Panc1 (cell line): Measurements from ENCODE around the gene COL5A1. TPM values are rescaled to one million over a fixed set of nuclear protein-coding genes. Genes with fewer than 3 reads are reported as not detected.

Experiments
- ATAC-seq: fragments of 200-7000 bp; cut with Tn5 transposase; 2 replicates; pipeline ENCODE4 v1.9.1; 2020; ENCODE audit warnings: mild to moderate bottlenecking, moderate library complexity
- BruUV-seq: library from RNA; stranded (reverse); fragments of 400-500 nt; replicated peaks from 2 replicates; lab custom pipeline; 2021; lab: Mats Ljungman, UMichigan
- CTCF ChIA-PET: fragments of 300-600 bp; sonication (Branson Sonifier 250); formaldehyde crosslinking; loops from one replicate; lab custom pipeline; 2022; ENCODE audit warnings: antibody characterized with exemption; lab: Charles Lee
- POLR2A ChIA-PET: fragments of 300-600 bp; sonication (Branson Sonifier 250); formaldehyde crosslinking; loops from one replicate; lab custom pipeline; 2022; ENCODE audit warnings: antibody characterized with exemption; lab: Charles Lee
- DNase-seq: peaks from one replicate; pipeline ENCODE4 v3.0.0-alpha.2; 2010; ENCODE audit warnings: low read depth, low spot score
- H3K27ac ChIP-seq: 2 replicates; pipeline ENCODE4 v1.5.1; 2011; ENCODE audit warnings: mild to moderate bottlenecking, low read length, inconsistent platforms
- H3K27me3 ChIP-seq: fragments of 200-500 bp; sonication (Bioruptor generic); 2 replicates; pipeline ENCODE4 v1.6.0; 2014; ENCODE audit warnings: low read length, inconsistent platforms; ENCODE audit not compliant: control insufficient read depth, insufficient read depth
- H3K36me3 ChIP-seq: fragments of 200-500 bp; sonication (Bioruptor generic); 2 replicates; pipeline ENCODE4 v1.5.1; 2014; ENCODE audit warnings: inconsistent platforms, mild to moderate bottlenecking, low read length, moderate library complexity; ENCODE audit not compliant: control insufficient read depth, insufficient read depth
- H3K4me1 ChIP-seq: 2 replicates; pipeline ENCODE4 v1.5.1; 2011; ENCODE audit warnings: inconsistent platforms, mild to moderate bottlenecking, low read length, moderate library complexity; ENCODE audit not compliant: control insufficient read depth, insufficient read depth
- H3K4me3 ChIP-seq, 2 experiments: 2 replicates each; pipeline ENCODE4 v1.5.1; 2011 to 2012; ENCODE audit warnings: low read depth in 2 of 2, low read length in 2 of 2, mild to moderate bottlenecking in 2 of 2, inconsistent platforms in 1 of 2, moderate library complexity in 1 of 2
- H3K9me3 ChIP-seq: fragments of 200-500 bp; sonication (Bioruptor generic); 2 replicates; pipeline ENCODE4 v1.5.1; 2014; ENCODE audit warnings: low read depth, mild to moderate bottlenecking, inconsistent platforms, low read length, moderate library complexity; ENCODE audit not compliant: control insufficient read depth, insufficient read depth
- SIN3A ChIP-seq: IDR thresholded peaks from 2 replicates; pipeline ENCODE4 v1.6.1; 2012; ENCODE audit warnings: low read depth, mild to moderate bottlenecking, low read length, moderate library complexity, borderline replicate concordance; ENCODE audit not compliant: insufficient read depth
- TCF7L2 ChIP-seq: IDR thresholded peaks from 2 replicates; pipeline ENCODE4 v1.6.1; 2011; ENCODE audit warnings: mild to moderate bottlenecking, low read depth, low read length, inconsistent platforms
- in situ Hi-C: cut with HindIII; loops from 2 replicates; pipeline ENCODE4 v1.10.0; 2016; ENCODE audit warnings: low sequenced_read_pairs, low pct_unique_long_range_greater_than_20kb
- intact Hi-C: fragments of 100-400 bp; cut with micrococcal nuclease; formaldehyde crosslinking; loops from one replicate; pipeline ENCODE4 v1.10.0; 2022; ENCODE audit not compliant: unreplicated experiment
- total RNA-seq: library from RNA; stranded (reverse); gene quantifications from one replicate; pipeline ENCODE4 v1.2.1, GENCODE V29; 2021; ENCODE audit not compliant: unreplicated experiment
- TF ChIP-seq, protein P1 (sequence below): fragments of 450-650 bp; IDR thresholded peaks from 2 replicates; pipeline ENCODE4 v1.5.1; 2017; ENCODE audit warnings: mild to moderate bottlenecking
- TF ChIP-seq, protein P2 (sequence below), 2 experiments: IDR thresholded peaks; 2 replicates each; pipeline ENCODE4 v1.6.1; 2011 to 2012; ENCODE audit warnings: low read depth in 2 of 2, control low read depth in 1 of 2, low read length in 1 of 2, mild to moderate bottlenecking in 1 of 2, moderate library complexity in 1 of 2; ENCODE audit not compliant: insufficient read depth in 1 of 2

The COL5A1 gene
- total RNA-seq, 1 experiment from 2014 or later: 5.7 TPM

DNA sequence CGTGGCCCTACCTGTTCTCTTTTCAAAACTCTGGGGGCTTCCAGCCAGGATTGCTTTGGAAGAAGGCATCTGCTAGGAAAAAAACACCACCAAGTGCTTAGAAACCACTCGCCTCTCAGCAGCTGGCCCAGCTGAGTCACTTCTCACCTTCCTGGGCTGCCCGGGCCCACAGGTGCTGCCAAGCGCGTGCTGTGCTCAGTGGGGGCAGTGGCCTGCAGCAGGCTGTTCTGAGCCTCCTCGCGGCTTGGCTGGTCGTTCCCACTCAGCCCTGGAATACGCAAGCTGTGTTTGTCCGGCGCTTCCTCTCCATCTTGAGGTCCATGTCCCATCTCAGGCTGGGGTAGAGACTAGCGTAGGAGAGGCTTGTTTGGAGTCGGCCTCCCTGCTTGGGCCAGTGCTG is 136.6 kb downstream of the COL5A1 start:
- CTCF ChIA-PET: no interaction called here

DNA sequence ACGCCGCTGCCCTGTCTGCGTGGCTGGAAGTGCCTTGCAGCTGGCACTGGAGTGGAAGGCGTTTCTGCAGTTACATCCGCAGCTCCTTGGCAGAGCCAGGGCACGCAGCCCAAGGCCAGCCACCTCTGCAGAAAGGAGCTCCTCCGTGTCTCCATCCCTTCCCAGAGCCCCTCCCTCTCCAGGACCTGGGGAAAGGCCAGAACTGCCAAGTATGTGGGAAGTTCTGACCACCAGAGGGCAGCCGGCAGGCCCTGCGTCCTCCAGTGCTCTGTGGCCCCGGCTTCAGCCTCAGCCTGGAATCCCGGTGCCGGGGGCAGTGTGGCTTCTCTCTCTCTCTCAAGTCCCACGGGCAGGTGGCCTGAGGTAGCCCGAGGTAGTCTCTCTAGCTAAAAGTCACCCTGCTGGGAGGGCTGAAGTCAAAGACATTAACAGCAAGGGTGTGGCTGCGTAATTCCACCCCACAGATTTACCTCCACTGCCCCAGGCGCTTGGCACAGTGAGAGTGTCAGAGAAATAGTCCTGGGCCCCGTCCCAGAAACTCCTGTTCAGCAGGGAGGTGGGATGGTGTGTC is 137.3 kb downstream of the COL5A1 start:
- DNase-seq (no peak), ATAC-seq (peak; percentile 90)
- H3K4me1 ChIP-seq: no peaks in the 10 kb centered on the region; the same call in 1 of the 2 replicates
- no peaks in the 10 kb centered on the region for H3K9me3 ChIP-seq
- no TSS peak for BruUV-seq
- ChIA-PET CTCF (no interaction called here), POLR2A (no interaction called here)
- no peaks in the 10 kb centered on the region for H3K36me3 ChIP-seq
- no peak overlapping the region for H3K27ac ChIP-seq
- in situ Hi-C loops: no loop called here
- no peaks in the 10 kb centered on the region for H3K27me3 ChIP-seq
- intact Hi-C loops: no loop called here
- TF ChIP-seq, protein P1, sequence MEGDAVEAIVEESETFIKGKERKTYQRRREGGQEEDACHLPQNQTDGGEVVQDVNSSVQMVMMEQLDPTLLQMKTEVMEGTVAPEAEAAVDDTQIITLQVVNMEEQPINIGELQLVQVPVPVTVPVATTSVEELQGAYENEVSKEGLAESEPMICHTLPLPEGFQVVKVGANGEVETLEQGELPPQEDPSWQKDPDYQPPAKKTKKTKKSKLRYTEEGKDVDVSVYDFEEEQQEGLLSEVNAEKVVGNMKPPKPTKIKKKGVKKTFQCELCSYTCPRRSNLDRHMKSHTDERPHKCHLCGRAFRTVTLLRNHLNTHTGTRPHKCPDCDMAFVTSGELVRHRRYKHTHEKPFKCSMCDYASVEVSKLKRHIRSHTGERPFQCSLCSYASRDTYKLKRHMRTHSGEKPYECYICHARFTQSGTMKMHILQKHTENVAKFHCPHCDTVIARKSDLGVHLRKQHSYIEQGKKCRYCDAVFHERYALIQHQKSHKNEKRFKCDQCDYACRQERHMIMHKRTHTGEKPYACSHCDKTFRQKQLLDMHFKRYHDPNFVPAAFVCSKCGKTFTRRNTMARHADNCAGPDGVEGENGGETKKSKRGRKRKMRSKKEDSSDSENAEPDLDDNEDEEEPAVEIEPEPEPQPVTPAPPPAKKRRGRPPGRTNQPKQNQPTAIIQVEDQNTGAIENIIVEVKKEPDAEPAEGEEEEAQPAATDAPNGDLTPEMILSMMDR: peak; percentile 83
- no peak for TF ChIP-seq SIN3A
- no peak overlapping the region for H3K4me3 ChIP-seq

More for the DNA sequence above, 136.6 kb downstream of the COL5A1 start:
- ATAC-seq: no peak
- Histone ChIP-seq H3K4me1 (no peaks in the 10 kb centered on the region; the same call in 1 of the 2 replicates), H3K36me3 (no peaks in the 10 kb centered on the region), H3K27me3 (no peaks in the 10 kb centered on the region), H3K27ac (no peak overlapping the region), H3K4me3 (no peak overlapping the region), H3K9me3 (no peaks in the 10 kb centered on the region)
- no TSS peak for BruUV-seq
- no peak for DNase-seq
- TF ChIP-seq TCF7L2: no peak
- intact Hi-C loops: no loop called here
- in situ Hi-C loops: no loop called here
- POLR2A ChIA-PET: no interaction called here

DNA sequence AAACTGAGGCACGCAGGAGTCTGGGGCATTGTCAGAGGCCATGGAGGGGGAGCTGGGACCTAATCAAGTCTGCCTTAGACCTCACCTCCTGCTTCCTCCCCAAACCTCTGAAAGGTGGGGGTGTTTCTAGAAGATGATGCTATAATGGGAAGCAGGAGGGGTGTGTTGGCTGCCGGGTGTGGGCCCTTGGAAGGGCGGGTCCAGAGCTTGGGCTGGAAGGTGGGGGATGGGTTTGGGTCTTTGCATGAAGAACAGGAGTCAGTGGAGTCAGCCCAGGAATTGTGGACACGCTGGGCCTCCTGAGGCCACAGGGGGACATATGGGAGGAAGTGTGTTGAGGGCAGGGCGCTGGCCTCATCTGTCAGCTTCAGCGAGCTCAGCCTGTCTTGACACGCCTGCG is 138.0 kb downstream of the COL5A1 start:
- in situ Hi-C loops (no loop called here), intact Hi-C loops (no loop called here)
- BruUV-seq: no TSS peak

More for the DNA sequence above, 138.0 kb downstream of the COL5A1 start:
- Histone ChIP-seq H3K27ac (no peak overlapping the region), H3K9me3 (no peaks in the 10 kb centered on the region), H3K36me3 (no peaks in the 10 kb centered on the region), H3K4me1 (no peaks in the 10 kb centered on the region; the same call in 1 of the 2 replicates), H3K27me3 (no peaks in the 10 kb centered on the region), H3K4me3 (no peak overlapping the region)
- DNase-seq: no peak
- ChIA-PET POLR2A (no interaction called here), CTCF (no interaction called here)
- TF ChIP-seq, protein P2, sequence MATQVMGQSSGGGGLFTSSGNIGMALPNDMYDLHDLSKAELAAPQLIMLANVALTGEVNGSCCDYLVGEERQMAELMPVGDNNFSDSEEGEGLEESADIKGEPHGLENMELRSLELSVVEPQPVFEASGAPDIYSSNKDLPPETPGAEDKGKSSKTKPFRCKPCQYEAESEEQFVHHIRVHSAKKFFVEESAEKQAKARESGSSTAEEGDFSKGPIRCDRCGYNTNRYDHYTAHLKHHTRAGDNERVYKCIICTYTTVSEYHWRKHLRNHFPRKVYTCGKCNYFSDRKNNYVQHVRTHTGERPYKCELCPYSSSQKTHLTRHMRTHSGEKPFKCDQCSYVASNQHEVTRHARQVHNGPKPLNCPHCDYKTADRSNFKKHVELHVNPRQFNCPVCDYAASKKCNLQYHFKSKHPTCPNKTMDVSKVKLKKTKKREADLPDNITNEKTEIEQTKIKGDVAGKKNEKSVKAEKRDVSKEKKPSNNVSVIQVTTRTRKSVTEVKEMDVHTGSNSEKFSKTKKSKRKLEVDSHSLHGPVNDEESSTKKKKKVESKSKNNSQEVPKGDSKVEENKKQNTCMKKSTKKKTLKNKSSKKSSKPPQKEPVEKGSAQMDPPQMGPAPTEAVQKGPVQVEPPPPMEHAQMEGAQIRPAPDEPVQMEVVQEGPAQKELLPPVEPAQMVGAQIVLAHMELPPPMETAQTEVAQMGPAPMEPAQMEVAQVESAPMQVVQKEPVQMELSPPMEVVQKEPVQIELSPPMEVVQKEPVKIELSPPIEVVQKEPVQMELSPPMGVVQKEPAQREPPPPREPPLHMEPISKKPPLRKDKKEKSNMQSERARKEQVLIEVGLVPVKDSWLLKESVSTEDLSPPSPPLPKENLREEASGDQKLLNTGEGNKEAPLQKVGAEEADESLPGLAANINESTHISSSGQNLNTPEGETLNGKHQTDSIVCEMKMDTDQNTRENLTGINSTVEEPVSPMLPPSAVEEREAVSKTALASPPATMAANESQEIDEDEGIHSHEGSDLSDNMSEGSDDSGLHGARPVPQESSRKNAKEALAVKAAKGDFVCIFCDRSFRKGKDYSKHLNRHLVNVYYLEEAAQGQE (IDR thresholded peaks at IDR 0.05; ENCODE audit: insufficient read depth in 1 of 2, low read depth in 2 of 2, low read length in 1 of 2): no peak
- no peak for TF ChIP-seq TCF7L2
- ATAC-seq: no peak
